Upper lobe of right lung (tissue), 1 donor: Measurements from ENCODE around the gene ASCL1. TPM values are rescaled to one million over a fixed set of nuclear protein-coding genes. Genes with fewer than 3 reads are reported as not detected.

ENCODE experiments used
- ATAC-seq: fragments of 200-7000 bp; cut with Tn5 transposase; one replicate; pipeline ENCODE4 v1.9.1; 2020; ENCODE audit warnings: mild to moderate bottlenecking, moderate library complexity
- DNase-seq: peaks from one replicate; pipeline ENCODE4 v3.0.0-alpha.2; 2020
- H3K27ac ChIP-seq: fragments of 200-600 bp; one replicate; pipeline ENCODE4 v1.8.0; 2022
- H3K27me3 ChIP-seq: fragments of 200-600 bp; one replicate; pipeline ENCODE4 v1.8.0; 2022; ENCODE audit warnings: mild to moderate bottlenecking
- H3K36me3 ChIP-seq: fragments of 200-600 bp; one replicate; pipeline ENCODE4 v1.8.0; 2022
- H3K4me1 ChIP-seq: fragments of 200-600 bp; one replicate; pipeline ENCODE4 v1.8.0; 2022
- H3K4me3 ChIP-seq: fragments of 200-600 bp; one replicate; pipeline ENCODE4 v1.8.0; 2022; ENCODE audit warnings: mild to moderate bottlenecking
- H3K9me3 ChIP-seq: fragments of 200-600 bp; one replicate; pipeline ENCODE4 v1.8.0; 2022
- intact Hi-C: fragments of 100-400 bp; cut with DNase I; formaldehyde crosslinking; loops from one replicate; pipeline ENCODE4 v1.11.0; 2022
- total RNA-seq: library from RNA; stranded (reverse); fragmentation: NEBNext Ultra II Directional; extraction: Animal tissue kit (Norgen Biotek cat#: 25700); gene quantifications from one replicate; pipeline ENCODE4 v1.2.1, GENCODE V29; 2021
- TF ChIP-seq, protein P1 (sequence below): fragments of 200-600 bp; IDR thresholded peaks from one replicate; pipeline ENCODE4 v1.8.0; 2022; ENCODE audit warnings: antibody characterized with exemption
- donor health status: DM: no; HTN: yes; CAD: no; lungs with severe emphysema.

Gene ASCL1
- total RNA-seq, 1 donor from 2014 or later, result not detected

GRCh38 chr12:102912258-102912657 lies 45.2 kb upstream of the ASCL1 start:
- H3K4me3 ChIP-seq, result no peak overlapping the region
- H3K4me1 ChIP-seq, result no peaks in the 10 kb centered on the region
- no peaks in the 10 kb centered on the region for H3K36me3 ChIP-seq
- ATAC-seq (no peak), DNase-seq (no peak)
- intact Hi-C loops, result no loop called here
- peaks cover 6% of the 10 kb centered on the region for H3K27me3 ChIP-seq
- no peak overlapping the region for H3K27ac ChIP-seq
- TF ChIP-seq, protein P1, sequence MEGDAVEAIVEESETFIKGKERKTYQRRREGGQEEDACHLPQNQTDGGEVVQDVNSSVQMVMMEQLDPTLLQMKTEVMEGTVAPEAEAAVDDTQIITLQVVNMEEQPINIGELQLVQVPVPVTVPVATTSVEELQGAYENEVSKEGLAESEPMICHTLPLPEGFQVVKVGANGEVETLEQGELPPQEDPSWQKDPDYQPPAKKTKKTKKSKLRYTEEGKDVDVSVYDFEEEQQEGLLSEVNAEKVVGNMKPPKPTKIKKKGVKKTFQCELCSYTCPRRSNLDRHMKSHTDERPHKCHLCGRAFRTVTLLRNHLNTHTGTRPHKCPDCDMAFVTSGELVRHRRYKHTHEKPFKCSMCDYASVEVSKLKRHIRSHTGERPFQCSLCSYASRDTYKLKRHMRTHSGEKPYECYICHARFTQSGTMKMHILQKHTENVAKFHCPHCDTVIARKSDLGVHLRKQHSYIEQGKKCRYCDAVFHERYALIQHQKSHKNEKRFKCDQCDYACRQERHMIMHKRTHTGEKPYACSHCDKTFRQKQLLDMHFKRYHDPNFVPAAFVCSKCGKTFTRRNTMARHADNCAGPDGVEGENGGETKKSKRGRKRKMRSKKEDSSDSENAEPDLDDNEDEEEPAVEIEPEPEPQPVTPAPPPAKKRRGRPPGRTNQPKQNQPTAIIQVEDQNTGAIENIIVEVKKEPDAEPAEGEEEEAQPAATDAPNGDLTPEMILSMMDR, result no peak
- H3K9me3 ChIP-seq, result no peaks in the 10 kb centered on the region

DNA sequence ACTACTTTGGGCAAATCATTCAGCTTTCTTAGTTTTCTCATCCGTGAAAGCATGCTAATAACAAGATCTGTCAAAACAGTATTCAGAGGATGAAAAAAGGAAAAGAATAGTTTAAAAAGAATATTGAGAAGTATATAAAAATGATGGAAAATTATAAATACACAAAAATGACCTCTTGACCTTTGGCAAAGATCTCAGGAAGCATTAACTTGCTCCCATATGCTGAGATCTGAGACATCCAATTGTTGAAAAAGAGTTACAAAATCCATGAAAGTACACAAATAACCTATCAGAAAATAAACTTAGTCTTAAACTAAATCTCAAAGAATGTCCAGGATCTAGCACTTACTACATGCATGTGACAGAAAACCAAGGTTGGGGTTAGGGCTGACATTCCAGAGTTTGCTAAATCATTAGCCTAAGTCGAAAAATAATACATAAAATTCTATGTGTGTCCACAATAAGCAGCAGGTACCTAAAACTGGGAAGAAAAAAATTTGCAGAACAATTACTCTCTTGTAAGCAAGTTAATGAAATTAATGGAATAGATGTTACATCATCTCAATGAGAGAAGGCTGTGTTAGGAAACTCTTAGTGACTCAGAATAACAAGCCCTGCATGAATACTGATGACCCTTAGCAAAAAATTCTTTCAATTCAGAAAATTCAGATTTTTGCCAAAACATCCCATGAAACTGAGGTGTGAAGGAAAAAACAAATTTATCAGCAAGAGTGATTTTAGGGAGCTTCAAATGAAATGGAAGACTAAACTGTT lies 43.8 kb upstream of the ASCL1 start:
- ATAC-seq, result no peak
- Histone ChIP-seq H3K9me3 (no peaks in the 10 kb centered on the region), H3K4me3 (no peak overlapping the region), H3K4me1 (no peaks in the 10 kb centered on the region), H3K27me3 (peaks cover 9% of the 10 kb centered on the region), H3K36me3 (no peaks in the 10 kb centered on the region), H3K27ac (no peak overlapping the region)
- DNase-seq, result no peak
- intact Hi-C loops, result no loop called here
- TF ChIP-seq, protein P1, result no peak

DNA sequence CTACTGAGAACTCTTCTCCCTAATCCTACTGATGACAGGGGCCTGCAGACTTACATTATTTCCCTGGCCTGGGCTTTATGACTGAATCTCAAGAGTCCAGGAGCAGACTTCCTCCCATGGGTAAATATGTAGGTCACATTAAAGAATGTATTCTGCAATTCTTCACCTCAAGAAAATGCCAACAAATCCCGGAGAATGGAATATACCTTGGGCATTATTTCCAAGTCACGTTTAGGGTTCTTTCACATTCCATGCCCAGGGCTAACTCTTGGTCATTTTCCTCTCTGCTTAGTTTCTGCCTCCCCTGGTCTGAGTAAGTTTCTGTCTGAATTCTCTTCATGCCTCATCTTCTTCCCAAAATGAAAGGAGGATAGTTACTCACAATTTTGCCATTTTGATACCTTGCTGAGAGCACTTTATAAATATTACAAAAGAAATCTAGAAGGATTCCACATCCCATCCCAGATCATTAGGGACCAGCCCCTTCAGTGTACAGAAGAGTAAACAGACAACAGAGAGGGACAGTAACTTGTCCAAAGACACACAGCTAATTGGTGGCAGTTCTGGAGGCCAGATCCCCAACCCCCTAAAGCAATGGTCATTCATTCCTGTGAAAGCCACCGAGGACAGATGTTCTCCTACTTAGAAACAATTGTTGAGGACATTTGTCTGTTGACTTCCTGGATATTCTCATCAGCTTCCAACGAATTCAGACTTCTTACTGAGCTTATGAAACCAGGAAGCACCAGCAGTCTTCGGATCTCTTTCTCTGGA lies 41.0 kb upstream of the ASCL1 start:
- no peaks in the 10 kb centered on the region for H3K9me3 ChIP-seq
- no peak overlapping the region for H3K27ac ChIP-seq
- TF ChIP-seq, protein P1, result no peak
- H3K27me3 ChIP-seq, result peaks cover 9% of the 10 kb centered on the region
- no peak for ATAC-seq
- H3K36me3 ChIP-seq, result no peaks in the 10 kb centered on the region
- H3K4me3 ChIP-seq, result no peak overlapping the region
- DNase-seq, result no peak
- no peaks in the 10 kb centered on the region for H3K4me1 ChIP-seq
- intact Hi-C loops, result no loop called here

DNA sequence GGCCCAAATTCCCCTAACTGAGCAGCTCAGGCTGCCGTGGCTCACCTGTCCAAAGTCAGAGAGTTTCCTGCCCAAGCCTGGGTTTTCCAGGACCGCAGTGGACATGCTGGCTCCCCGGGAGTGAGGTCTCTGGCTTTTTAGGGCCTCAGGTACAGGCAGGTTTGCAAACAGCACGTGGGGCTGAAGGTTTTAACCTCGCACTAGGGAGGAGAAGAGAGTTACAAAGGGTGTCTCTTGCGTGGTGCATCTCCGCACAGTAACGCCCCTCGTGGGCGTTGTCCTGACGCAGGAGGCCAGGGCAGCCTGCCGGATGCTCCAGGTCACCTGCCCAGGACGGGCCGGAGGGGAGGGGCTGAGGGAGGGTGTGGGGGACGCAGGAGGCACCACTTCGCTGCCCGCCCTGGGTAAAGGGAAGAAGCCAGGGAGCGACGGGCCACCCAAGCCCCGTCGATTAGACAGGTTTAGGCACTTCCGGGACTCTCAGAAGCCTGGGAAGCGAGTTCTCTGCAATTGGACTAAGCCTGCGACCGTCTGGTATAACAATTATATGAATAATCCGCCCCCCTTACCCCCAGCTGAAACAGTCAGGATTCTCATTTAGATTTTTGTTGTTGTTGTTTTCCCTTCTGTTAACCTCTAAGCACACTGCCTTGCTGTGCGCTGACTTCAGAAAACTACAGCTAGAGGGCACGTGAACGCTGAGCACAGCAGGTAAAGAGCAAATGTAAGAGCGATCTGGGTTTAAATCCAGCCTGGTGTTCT lies 40.3 kb upstream of the ASCL1 start, which contains the start of gene PAH:
Gene PAH (minus strand): TSS at position 219 of the 762 bp plus-strand sequence. CDS start 114 bp downstream, at position 105.
- Histone ChIP-seq H3K9me3 (no peaks in the 10 kb centered on the region), H3K27me3 (peaks cover 9% of the 10 kb centered on the region), H3K4me3 (peak within 1 kb of the TSS; percentile 32), H3K36me3 (no peaks in the 10 kb centered on the region), H3K27ac (no peak within 1 kb of the TSS), H3K4me1 (no peaks in the 10 kb centered on the region)
- TF ChIP-seq, protein P1, result no peak
- ATAC-seq (peak; percentile 86), DNase-seq (peak; percentile 69)
- intact Hi-C loops, result no loop called here

GRCh38 chr12:102918840-102919239 lies 38.6 kb upstream of the ASCL1 start:
- Histone ChIP-seq H3K4me1 (no peaks in the 10 kb centered on the region), H3K9me3 (no peaks in the 10 kb centered on the region), H3K27me3 (peaks cover 9% of the 10 kb centered on the region), H3K36me3 (no peaks in the 10 kb centered on the region), H3K27ac (no peak overlapping the region), H3K4me3 (no peak overlapping the region)
- DNase-seq (no peak), ATAC-seq (no peak)
- TF ChIP-seq, protein P1, result no peak
- intact Hi-C loops, result no loop called here
